H1 (cell line): ENCODE measurements around the gene SLX4IP. TPM values are rescaled to one million over a fixed set of nuclear protein-coding genes. Genes with fewer than 3 reads are reported as not detected.

Experiments used
- CTCF ChIA-PET: fragments of 300-600 bp; sonication (Branson Sonifier 250); formaldehyde crosslinking; loops from one replicate; lab custom pipeline; 2021; ENCODE audit not compliant: partially characterized antibody; lab: Charles Lee
- POLR2A ChIA-PET: fragments of 300-600 bp; sonication (Branson Sonifier 250); formaldehyde crosslinking; loops from one replicate; lab custom pipeline; 2021; ENCODE audit warnings: inconsistent platforms; ENCODE audit not compliant: partially characterized antibody; lab: Charles Lee
- DNase-seq, 2 experiments: peaks; one replicate each; pipeline versions ENCODE4 v3.0.0 to v3.0.0-alpha.2; 2010 to 2022; ENCODE audit warnings: low spot score in 2 of 2, low read depth in 1 of 2, mixed read lengths in 1 of 2
- FAIRE-seq: peaks from 2 replicates; lab custom pipeline; 2011; peaks lifted over from hg19 to GRCh38; lab: Jason Lieb, UNC
- H2AFZ ChIP-seq: 2 replicates; pipeline ENCODE4 v1.8.1; 2012; ENCODE audit warnings: low read length, inconsistent platforms
- H2AK5ac ChIP-seq: 2 replicates; pipeline ENCODE4 v1.6.1; 2013; ENCODE audit warnings: low read depth, low read length
- H2BK120ac ChIP-seq: replicated peaks from 2 replicates; pipeline ENCODE3; 2013; ENCODE audit warnings: low read depth, low read length, inconsistent platforms
- H2BK12ac ChIP-seq: 2 replicates; pipeline ENCODE4 v1.6.1; 2013; ENCODE audit warnings: low read depth, low read length
- H2BK15ac ChIP-seq: 2 replicates; pipeline ENCODE4 v1.6.1; 2013; ENCODE audit warnings: low read length
- H2BK20ac ChIP-seq: 2 replicates; pipeline ENCODE4 v1.6.1; 2013; ENCODE audit warnings: low read length
- H2BK5ac ChIP-seq: 2 replicates; pipeline ENCODE4 v1.6.1; 2013; ENCODE audit warnings: low read depth, low read length
- H3K14ac ChIP-seq: 2 replicates; pipeline ENCODE4 v1.6.1; 2013; ENCODE audit warnings: inconsistent platforms; ENCODE audit not compliant: insufficient read length
- H3K18ac ChIP-seq: 2 replicates; pipeline ENCODE4 v1.6.1; 2013; ENCODE audit warnings: low read length; ENCODE audit errors: extremely low read depth
- H3K23ac ChIP-seq: 2 replicates; pipeline ENCODE4 v1.6.1; 2013; ENCODE audit warnings: inconsistent platforms; ENCODE audit not compliant: insufficient read length
- H3K23me2 ChIP-seq: 2 replicates; pipeline ENCODE4 v1.6.1; 2013; ENCODE audit warnings: low read depth, low read length
- H3K27ac ChIP-seq: 2 replicates; pipeline ENCODE4 v1.6.1; 2011; ENCODE audit warnings: low read depth, low read length, inconsistent platforms
- H3K27me3 ChIP-seq, 4 experiments: replicated peaks in 1 of 4; 1 replicate in 1 of 4; 2 replicates in 3 of 4; pipeline versions ENCODE4 v1.6.1 to v1.8.1; 2011 to 2013; ENCODE audit warnings: low read length in 3 of 4, mild to moderate bottlenecking in 3 of 4, inconsistent platforms in 2 of 4, mixed read lengths in 2 of 4, moderate library complexity in 1 of 4; ENCODE audit not compliant: control insufficient read depth in 3 of 4, insufficient read depth in 3 of 4; ENCODE audit errors: extremely low read depth in 1 of 4
- H3K36me3 ChIP-seq, 4 experiments: 2 replicates each; pipeline versions ENCODE4 v1.6.1 to v1.8.1; 2011 to 2013; ENCODE audit warnings: mild to moderate bottlenecking in 4 of 4, low read length in 3 of 4, moderate library complexity in 2 of 4, control low read depth in 1 of 4, inconsistent platforms in 1 of 4; ENCODE audit not compliant: insufficient read depth in 4 of 4, control insufficient read depth in 2 of 4
- H3K4ac ChIP-seq: replicated peaks from 2 replicates; pipeline ENCODE3; 2013; ENCODE audit warnings: low read length, low read depth, mixed read lengths, inconsistent platforms; ENCODE audit not compliant: insufficient read length
- H3K4me1 ChIP-seq, 4 experiments: replicated peaks in 1 of 4; 1 replicate in 1 of 4; 2 replicates in 3 of 4; pipeline versions ENCODE4 v1.6.1 to v1.8.1; 2011 to 2013; ENCODE audit warnings: low read length in 3 of 4, inconsistent platforms in 2 of 4, mixed read lengths in 1 of 4; ENCODE audit not compliant: insufficient read depth in 4 of 4, control insufficient read depth in 3 of 4
- H3K4me2 ChIP-seq, 2 experiments: 2 replicates each; pipeline versions ENCODE4 v1.6.1 to v1.8.1; 2011 to 2013; ENCODE audit warnings: low read depth in 2 of 2, low read length in 2 of 2, control low read depth in 1 of 2, inconsistent platforms in 1 of 2, mild to moderate bottlenecking in 1 of 2; ENCODE audit not compliant: insufficient read depth in 1 of 2
- H3K4me3 ChIP-seq, 4 experiments: fragments of 200-600, 300-600 bp in 1 of 4; sonication (generic), shearing (Covaris generic), sonication (Bioruptor Twin) in 1 of 4; 2 replicates each; pipeline versions ENCODE4 v1.5.1 to v1.8.1; 2011 to 2016; ENCODE audit warnings: low read length in 4 of 4, low read depth in 3 of 4, control low read depth in 2 of 4, inconsistent platforms in 2 of 4, mild to moderate bottlenecking in 2 of 4, mixed read lengths in 1 of 4, moderate library complexity in 1 of 4; ENCODE audit not compliant: insufficient read depth in 2 of 4; ENCODE audit errors: extremely low read depth in 1 of 4
- H3K56ac ChIP-seq: replicated peaks from 2 replicates; pipeline ENCODE3; 2013; ENCODE audit warnings: low read depth, mild to moderate bottlenecking, mixed read lengths, low read length, inconsistent platforms; ENCODE audit not compliant: insufficient read length
- H3K79me1 ChIP-seq: 2 replicates; pipeline ENCODE4 v1.6.1; 2013; ENCODE audit warnings: low read depth, low read length, control low read depth
- H3K79me2 ChIP-seq, 2 experiments: 2 replicates each; pipeline versions ENCODE4 v1.6.1 to v1.8.1; 2012 to 2013; ENCODE audit warnings: low read length in 2 of 2, mild to moderate bottlenecking in 2 of 2, inconsistent platforms in 1 of 2; ENCODE audit not compliant: insufficient read depth in 2 of 2, control insufficient read depth in 1 of 2
- H3K9ac ChIP-seq, 4 experiments: replicated peaks in 1 of 4; 1 replicate in 1 of 4; 2 replicates in 3 of 4; pipeline versions ENCODE4 v1.6.1 to v1.8.1; 2011 to 2013; ENCODE audit warnings: low read depth in 3 of 4, low read length in 3 of 4, control low read depth in 2 of 4, mild to moderate bottlenecking in 2 of 4, moderate library complexity in 2 of 4, inconsistent platforms in 1 of 4; ENCODE audit errors: extremely low read depth in 1 of 4
- H3K9me3 ChIP-seq, 2 experiments: 2 replicates each; pipeline versions ENCODE4 v1.6.1 to v1.8.1; 2012 to 2013; ENCODE audit warnings: mild to moderate bottlenecking in 2 of 2, moderate library complexity in 2 of 2, control low read depth in 1 of 2, inconsistent platforms in 1 of 2, low read depth in 1 of 2, low read length in 1 of 2, mixed read lengths in 1 of 2; ENCODE audit not compliant: insufficient read depth in 2 of 2
- H4K20me1 ChIP-seq, 2 experiments: replicated peaks in 1 of 2; 2 replicates each; pipeline versions ENCODE3 to v1.8.1; 2011 to 2013; ENCODE audit warnings: inconsistent platforms in 2 of 2, low read length in 2 of 2, mild to moderate bottlenecking in 1 of 2; ENCODE audit not compliant: insufficient read depth in 2 of 2, control insufficient read depth in 1 of 2
- H4K5ac ChIP-seq: 2 replicates; pipeline ENCODE4 v1.6.1; 2013; ENCODE audit warnings: low read length, low read depth, mixed read lengths, inconsistent platforms; ENCODE audit not compliant: insufficient read length
- H4K8ac ChIP-seq: 2 replicates; pipeline ENCODE4 v1.8.0; 2013; ENCODE audit warnings: mild to moderate bottlenecking, moderate library complexity, low read length, inconsistent platforms; ENCODE audit not compliant: insufficient read depth; ENCODE audit errors: extremely low read depth
- H4K91ac ChIP-seq: replicated peaks from 2 replicates; pipeline ENCODE3; 2013; ENCODE audit warnings: low read length, mixed read lengths, inconsistent platforms; ENCODE audit not compliant: insufficient read length
- CBX5 ChIP-seq: fragments of 300-800, 300-1000 bp; sonication (generic); IDR thresholded peaks from 2 replicates; pipeline ENCODE4 v1.7.1; 2016; ENCODE audit warnings: antibody characterized with exemption, low read length, low read depth
- EGR1 ChIP-seq: IDR thresholded peaks from 2 replicates; pipeline ENCODE4 v1.6.1; 2011; ENCODE audit warnings: low read depth, low read length, borderline replicate concordance
- GABPA ChIP-seq: IDR thresholded peaks from 2 replicates; pipeline ENCODE4 v1.6.1; 2011; ENCODE audit warnings: mild to moderate bottlenecking, low read length, moderate library complexity, borderline replicate concordance; ENCODE audit not compliant: insufficient read depth
- NANOG ChIP-seq: IDR thresholded peaks from 2 replicates; pipeline ENCODE4 v1.6.1; 2011; ENCODE audit warnings: low read length, low read depth, mild to moderate bottlenecking, inconsistent platforms; ENCODE audit not compliant: insufficient read depth, poor library complexity, severe bottlenecking
- SRF ChIP-seq: IDR thresholded peaks from 2 replicates; pipeline ENCODE4 v1.6.1; 2011; ENCODE audit warnings: mild to moderate bottlenecking, low read depth, low read length, moderate library complexity
- whole genome bisulfite sequencing, 2 experiments: shearing (Covaris generic) in 1 of 2; methylation state at CpG; one replicate each; pipeline versions ENCODE4 v1.1.6 to v1.1.7; 2013 to 2015; ENCODE audit warnings: low lambda C conversion rate in 2 of 2, mixed read lengths in 2 of 2, inconsistent platforms in 1 of 2, low coverage in 1 of 2, missing lambda C conversion rate in 1 of 2; ENCODE audit not compliant: insufficient replicate concordance in 2 of 2, insufficient coverage in 1 of 2, insufficient read length in 1 of 2; ENCODE audit errors: extremely low coverage in 1 of 2, missing lambda C conversion rate in 1 of 2; 5-methylcytosine and 5-hydroxymethylcytosine counted together
- polyA plus RNA-seq, 7 experiments: library from polyadenylated mRNA; depleted of rRNA in 3 of 7; stranded (reverse) in 5 of 7; unstranded in 2 of 7; fragments of >200 nt in 5 of 7; fragments of 200-250 nt in 2 of 7; gene quantifications; 1 replicate in 5 of 7; 2 replicates in 1 of 7; 4 replicates in 1 of 7; pipeline versions ENCODE4 v1.2.1 to v1.2.3, GENCODE V29; 2011 to 2013; ENCODE audit warnings: missing spikeins in 2 of 7, mixed read lengths in 2 of 7
- total RNA-seq: library from RNA; stranded (reverse); fragmentation: NEBNext Ultra II Directional; extraction: Animal tissue kit (Norgen Biotek cat#: 25700); gene quantifications from 2 replicates; pipeline ENCODE4 v1.2.1, GENCODE V29; 2021

The SLX4IP gene
- total and polyA plus RNA-seq, 2 of the 8 experiments (the other 6 are each of a cell fraction or from before 2014, with no cell fraction given): 2.4 to 8.7 TPM

DNA sequence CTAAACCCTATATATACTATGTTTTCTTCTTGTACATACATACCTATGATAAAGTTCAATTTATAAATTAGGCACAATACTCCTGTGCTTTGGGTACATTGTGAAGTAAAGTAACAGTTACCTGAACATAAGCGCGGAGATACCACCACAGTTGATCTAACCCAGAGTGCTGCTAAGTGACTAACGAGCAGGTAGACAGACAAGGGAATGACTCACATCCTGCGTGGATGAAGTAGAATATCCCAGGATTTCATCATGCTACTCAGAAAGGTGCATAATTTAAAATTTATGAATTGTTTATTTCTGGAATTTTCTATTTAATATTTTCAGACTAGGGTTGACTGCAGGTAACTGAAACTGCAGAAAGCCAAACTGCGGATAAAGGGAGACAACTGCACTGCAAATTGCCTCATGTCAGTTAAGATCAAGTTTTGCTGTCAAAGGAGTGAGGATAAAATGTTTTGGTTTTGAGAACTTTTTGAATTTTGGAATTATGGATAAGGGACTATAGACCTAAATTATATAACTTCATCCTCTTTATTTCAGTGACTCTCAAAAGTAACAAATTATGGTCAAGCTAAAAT, 15.5 kb upstream of the SLX4IP start:
- H3K4ac ChIP-seq: no peak overlapping the region
- H3K79me2 ChIP-seq: peaks cover 0 to 44% of the 10 kb centered on the region in 2 experiments; a peak in 3 of 4 replicates
- no peak overlapping the region for H4K8ac ChIP-seq
- H3K4me2 ChIP-seq: no peak overlapping the region
- no peaks in the 10 kb centered on the region; a peak in 1 of 7 replicates for H3K4me1 ChIP-seq
- no peak overlapping the region for H3K9ac ChIP-seq
- no peak overlapping the region for H3K23ac ChIP-seq
- H3K27ac ChIP-seq: no peak overlapping the region
- TF ChIP-seq EGR1 (no peak), GABPA (no peak), NANOG (no peak), CBX5 (no peak), SRF (no peak)
- H2BK12ac ChIP-seq: no peak overlapping the region
- H2BK20ac ChIP-seq: no peak overlapping the region
- WGBS, 2 experiments: 95% methylated on average over 5 of the region's 5 CpGs; no CpG with 5 or more reads in 1 of the 2 experiments
- H2AK5ac ChIP-seq: no peak overlapping the region
- H3K4me3 ChIP-seq: no peak overlapping the region
- H3K27me3 ChIP-seq: no peaks in the 10 kb centered on the region
- ChIA-PET POLR2A (no interaction called here), CTCF (no interaction called here)
- no peak overlapping the region for H3K14ac ChIP-seq
- peaks cover 2 to 3% of the 10 kb centered on the region in 2 experiments for H4K20me1 ChIP-seq
- no peaks in the 10 kb centered on the region for H3K23me2 ChIP-seq
- H3K9me3 ChIP-seq: no peaks in the 10 kb centered on the region
- no peak overlapping the region for H2BK15ac ChIP-seq
- no peaks in the 10 kb centered on the region; the same call in 1 of the 2 replicates for H3K79me1 ChIP-seq
- no peak overlapping the region for H2AFZ ChIP-seq
- no peak overlapping the region for H4K91ac ChIP-seq
- H3K36me3 ChIP-seq: peaks cover 0 to 16% (median 5%) of the 10 kb centered on the region in 4 experiments; a peak in 4 of 8 replicates
- no peak overlapping the region for H2BK5ac ChIP-seq
- no peak overlapping the region for H3K18ac ChIP-seq
- FAIRE-seq (no peak), DNase-seq (no peak)
- no peak overlapping the region for H4K5ac ChIP-seq
- H3K56ac ChIP-seq: no peak overlapping the region
- no peak overlapping the region for H2BK120ac ChIP-seq
